ENCODE measurements around the gene GPBP1L1. TPM values are rescaled to one million over a fixed set of nuclear protein-coding genes. Genes with fewer than 3 reads are reported as not detected.
A peak's percentile ranks its signal among the peaks of the same experiment; 100 is the strongest.

The GPBP1L1 gene
- total and polyA plus RNA-seq, 9 of the 15 experiments (the other 6 are each of a cell fraction or from before 2014, with no cell fraction given) = 86.0 to 216 (median 138) TPM

DNA sequence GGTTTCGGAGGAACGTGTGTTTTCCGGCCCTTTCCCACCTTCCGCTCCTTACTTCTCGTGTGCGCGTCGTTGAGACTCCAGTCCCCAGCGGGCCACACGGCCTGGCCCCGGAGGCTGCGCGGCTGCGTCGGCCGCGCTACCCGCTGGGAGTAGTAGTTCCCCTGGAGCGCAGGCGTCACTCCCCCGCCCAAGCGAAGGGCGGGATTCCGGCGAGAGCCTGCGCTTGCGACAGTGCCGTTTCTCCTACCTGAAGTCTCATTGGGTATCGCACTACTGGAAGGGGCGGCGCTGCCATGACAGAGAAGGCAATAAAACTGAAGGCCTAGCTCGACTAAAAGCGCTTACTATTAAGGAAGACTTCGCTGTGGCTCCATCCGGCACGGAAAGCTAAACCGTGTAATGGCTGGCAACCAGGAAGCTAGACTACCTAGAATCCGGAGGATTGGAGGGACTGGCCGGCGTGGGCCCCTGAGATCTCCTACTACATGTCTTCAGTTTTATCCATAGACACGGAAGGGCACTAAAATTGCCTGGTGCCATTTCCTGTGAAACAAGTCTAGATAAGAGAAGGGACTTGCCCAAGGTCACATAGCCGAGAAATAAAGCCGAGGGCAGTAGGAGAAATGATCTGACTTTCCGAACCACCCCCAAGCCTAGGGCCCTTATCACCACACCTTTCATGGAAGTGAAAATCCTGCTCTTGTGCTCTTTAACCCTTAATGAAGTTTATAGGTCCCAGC lies 851 bp upstream of the GPBP1L1 start (continued):
- peak; percentile 56; the same call in 1 of the 2 replicates for TF ChIP-seq JUND (IDR thresholded peaks at IDR 0.05; ENCODE audit: borderline replicate concordance, low read depth, low read length)
- TF ChIP-seq JUND (tag; IDR thresholded peaks at IDR 0.05; ENCODE audit: borderline replicate concordance, low read depth, low read length) = peak; percentile 22; the same call in 1 of the 3 replicates
- TF ChIP-seq, protein P1, sequence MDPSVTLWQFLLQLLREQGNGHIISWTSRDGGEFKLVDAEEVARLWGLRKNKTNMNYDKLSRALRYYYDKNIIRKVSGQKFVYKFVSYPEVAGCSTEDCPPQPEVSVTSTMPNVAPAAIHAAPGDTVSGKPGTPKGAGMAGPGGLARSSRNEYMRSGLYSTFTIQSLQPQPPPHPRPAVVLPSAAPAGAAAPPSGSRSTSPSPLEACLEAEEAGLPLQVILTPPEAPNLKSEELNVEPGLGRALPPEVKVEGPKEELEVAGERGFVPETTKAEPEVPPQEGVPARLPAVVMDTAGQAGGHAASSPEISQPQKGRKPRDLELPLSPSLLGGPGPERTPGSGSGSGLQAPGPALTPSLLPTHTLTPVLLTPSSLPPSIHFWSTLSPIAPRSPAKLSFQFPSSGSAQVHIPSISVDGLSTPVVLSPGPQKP (CRISPR knock-in tag; IDR thresholded peaks at IDR 0.05) = no peak
- no peak for TF ChIP-seq IRF2 (CRISPR knock-in tag; IDR thresholded peaks at IDR 0.05)
- no peak for TF ChIP-seq FUS (optimal IDR thresholded peaks at IDR 0.05; ENCODE audit: low read depth, low read length)
- TF ChIP-seq BRF1 (IDR thresholded peaks at IDR 0.05; ENCODE audit: borderline replicate concordance, extremely low read depth, insufficient read length) = no peak
- peak; percentile 86; the same call in 1 of the 2 replicates for TF ChIP-seq HNRNPUL1 (IDR thresholded peaks at IDR 0.05; ENCODE audit: low read length)
- no peak for TF ChIP-seq POLR3G (IDR thresholded peaks at IDR 0.05; ENCODE audit: extremely low read depth, insufficient read length, insufficient replicate concordance)
- TF ChIP-seq ZNF668 (CRISPR knock-in tag; IDR thresholded peaks at IDR 0.05) = no peak
- peak; percentile 98 for TF ChIP-seq SUPT5H (IDR thresholded peaks at IDR 0.05)
- peak; percentile 84 for TF ChIP-seq MBD2 (IDR thresholded peaks at IDR 0.05; ENCODE audit: borderline replicate concordance, low read depth)
- no peak for TF ChIP-seq ZNF224 (CRISPR knock-in tag; IDR thresholded peaks at IDR 0.05)
- TF ChIP-seq SP2 (IDR thresholded peaks at IDR 0.05; ENCODE audit: extremely low read depth, low read depth, low read length, poor library complexity, severe bottlenecking) = no peak
- no peak for TF ChIP-seq ARHGAP35 (IDR thresholded peaks at IDR 0.05; ENCODE audit: partially characterized antibody)
- peak in 1 of 2 experiments; percentile 11; a peak in 1 of 4 replicates for TF ChIP-seq RAD21 (CRISPR knock-in tag; conservative IDR thresholded peaks at IDR 0.05 in 1 of 2, IDR thresholded peaks at IDR 0.05 in 1 of 2)
- no peak for TF ChIP-seq EHMT2 (IDR thresholded peaks at IDR 0.05)
- TF ChIP-seq, protein P2, sequence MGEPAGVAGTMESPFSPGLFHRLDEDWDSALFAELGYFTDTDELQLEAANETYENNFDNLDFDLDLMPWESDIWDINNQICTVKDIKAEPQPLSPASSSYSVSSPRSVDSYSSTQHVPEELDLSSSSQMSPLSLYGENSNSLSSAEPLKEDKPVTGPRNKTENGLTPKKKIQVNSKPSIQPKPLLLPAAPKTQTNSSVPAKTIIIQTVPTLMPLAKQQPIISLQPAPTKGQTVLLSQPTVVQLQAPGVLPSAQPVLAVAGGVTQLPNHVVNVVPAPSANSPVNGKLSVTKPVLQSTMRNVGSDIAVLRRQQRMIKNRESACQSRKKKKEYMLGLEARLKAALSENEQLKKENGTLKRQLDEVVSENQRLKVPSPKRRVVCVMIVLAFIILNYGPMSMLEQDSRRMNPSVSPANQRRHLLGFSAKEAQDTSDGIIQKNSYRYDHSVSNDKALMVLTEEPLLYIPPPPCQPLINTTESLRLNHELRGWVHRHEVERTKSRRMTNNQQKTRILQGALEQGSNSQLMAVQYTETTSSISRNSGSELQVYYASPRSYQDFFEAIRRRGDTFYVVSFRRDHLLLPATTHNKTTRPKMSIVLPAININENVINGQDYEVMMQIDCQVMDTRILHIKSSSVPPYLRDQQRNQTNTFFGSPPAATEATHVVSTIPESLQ (CRISPR knock-in tag; IDR thresholded peaks at IDR 0.05) = peak; percentile 86
- TF ChIP-seq ZNF766 (CRISPR knock-in tag; conservative IDR thresholded peaks at IDR 0.05) = peak; percentile 98
- TF ChIP-seq, protein P3, sequence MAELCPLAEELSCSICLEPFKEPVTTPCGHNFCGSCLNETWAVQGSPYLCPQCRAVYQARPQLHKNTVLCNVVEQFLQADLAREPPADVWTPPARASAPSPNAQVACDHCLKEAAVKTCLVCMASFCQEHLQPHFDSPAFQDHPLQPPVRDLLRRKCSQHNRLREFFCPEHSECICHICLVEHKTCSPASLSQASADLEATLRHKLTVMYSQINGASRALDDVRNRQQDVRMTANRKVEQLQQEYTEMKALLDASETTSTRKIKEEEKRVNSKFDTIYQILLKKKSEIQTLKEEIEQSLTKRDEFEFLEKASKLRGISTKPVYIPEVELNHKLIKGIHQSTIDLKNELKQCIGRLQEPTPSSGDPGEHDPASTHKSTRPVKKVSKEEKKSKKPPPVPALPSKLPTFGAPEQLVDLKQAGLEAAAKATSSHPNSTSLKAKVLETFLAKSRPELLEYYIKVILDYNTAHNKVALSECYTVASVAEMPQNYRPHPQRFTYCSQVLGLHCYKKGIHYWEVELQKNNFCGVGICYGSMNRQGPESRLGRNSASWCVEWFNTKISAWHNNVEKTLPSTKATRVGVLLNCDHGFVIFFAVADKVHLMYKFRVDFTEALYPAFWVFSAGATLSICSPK (IDR thresholded peaks at IDR 0.05; ENCODE audit: borderline replicate concordance) = no peak
- TF ChIP-seq, protein P4, sequence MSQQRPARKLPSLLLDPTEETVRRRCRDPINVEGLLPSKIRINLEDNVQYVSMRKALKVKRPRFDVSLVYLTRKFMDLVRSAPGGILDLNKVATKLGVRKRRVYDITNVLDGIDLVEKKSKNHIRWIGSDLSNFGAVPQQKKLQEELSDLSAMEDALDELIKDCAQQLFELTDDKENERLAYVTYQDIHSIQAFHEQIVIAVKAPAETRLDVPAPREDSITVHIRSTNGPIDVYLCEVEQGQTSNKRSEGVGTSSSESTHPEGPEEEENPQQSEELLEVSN (IDR thresholded peaks at IDR 0.05; ENCODE audit: borderline replicate concordance in 1 of 2, extremely low read depth in 1 of 2, insufficient read depth in 1 of 2, insufficient read length in 1 of 2, low read depth in 1 of 2, low read length in 1 of 2, poor library complexity in 1 of 2, severe bottlenecking in 1 of 2) = peak; percentile 68 to 83
- TF ChIP-seq PHTF2 (CRISPR knock-in tag; IDR thresholded peaks at IDR 0.05) = no peak
- peak; percentile 83 for TF ChIP-seq ZNF232 (CRISPR knock-in tag; IDR thresholded peaks at IDR 0.05)

Measured in K562 (cell line).